Activated CD4-positive, alpha-beta T cell treated with anti-CD3 and anti-CD28 coated beads for 24 hours (primary cell): ENCODE results near the gene YWHAH.
A peak's percentile ranks its signal among the peaks of the same experiment; 100 is the strongest.

Experiments used
- DNase-seq, 2 donors: peaks; one replicate each; pipeline ENCODE4 v3.0.0-alpha.2; 2020; ENCODE audit warnings: low read depth in 2 of 2

Gene YWHAH

GRCh38 chr22:31950226-31950625 is 5.9 kb downstream of the YWHAH start:
- no peak for DNase-seq

GRCh38 chr22:31951194-31952093 is 7.1 kb downstream of the YWHAH start:
- DNase-seq = no peak

GRCh38 chr22:31952094-31952401 is 7.7 kb downstream of the YWHAH start:
- DNase-seq = no peak

- DNase-seq = no peak
These were observed 8.1 kb downstream of the YWHAH start for GRCh38 chr22:31952472-31952871.

GRCh38 chr22:31953261-31953660 is 8.9 kb downstream of the YWHAH start:
- DNase-seq = no peak

- DNase-seq = no peak
These were observed 10.5 kb downstream of the YWHAH start for GRCh38 chr22:31954535-31955523.

GRCh38 chr22:31956360-31956759 is 12.0 kb downstream of the YWHAH start:
- no peak for DNase-seq

- DNase-seq = no peak
These were observed 13.7 kb downstream of the YWHAH start for GRCh38 chr22:31957970-31958594.

- DNase-seq = no peak
These were observed 14.4 kb downstream of the YWHAH start for GRCh38 chr22:31958625-31959239.

- no peak for DNase-seq
These were observed 16.4 kb downstream of the YWHAH start for GRCh38 chr22:31960767-31961166.

- no peak for DNase-seq
These were observed 18.2 kb downstream of the YWHAH start for GRCh38 chr22:31962387-31963125.

GRCh38 chr22:31968022-31968421 is 23.7 kb downstream of the YWHAH start:
- no peak for DNase-seq

GRCh38 chr22:31969789-31970489 is 25.6 kb downstream of the YWHAH start:
- DNase-seq = peak; percentile 32 to 40

GRCh38 chr22:31970490-31971444 is 26.4 kb downstream of the YWHAH start:
- peak; percentile 81 to 84 for DNase-seq

- no peak for DNase-seq
These were observed 27.8 kb downstream of the YWHAH start for GRCh38 chr22:31972180-31972579.

- no peak for DNase-seq
These were observed 29.4 kb downstream of the YWHAH start for GRCh38 chr22:31973739-31974138.

- DNase-seq = peak; percentile 79 to 81
These were observed 33.0 kb downstream of the YWHAH start for GRCh38 chr22:31977141-31977841.

- no peak for DNase-seq
These were observed 33.6 kb downstream of the YWHAH start for GRCh38 chr22:31977939-31978338.

GRCh38 chr22:31980628-31981027 is 36.3 kb downstream of the YWHAH start:
- no peak for DNase-seq
